Peyer's patch (tissue), 4 donors: ENCODE results near the gene HES7.
A peak's percentile ranks its signal among the peaks of the same experiment; 100 is the strongest.

Experiments used
- CTCF ChIP-seq, 6 experiments: fragments of 450-650 bp in 4 of 6; fragments of 200-600 bp in 2 of 6; sonication (generic) in 1 of 6; IDR thresholded peaks; one replicate each; pipeline ENCODE4 v1.5.1; 2017 to 2019; ENCODE audit warnings: antibody characterized with exemption in 6 of 6, mild to moderate bottlenecking in 3 of 6, moderate library complexity in 1 of 6
- POLR2A ChIP-seq, 2 donors: fragments of 450-650 bp; IDR thresholded peaks; one replicate each; pipeline ENCODE4 v1.5.1; 2017; ENCODE audit warnings: antibody characterized with exemption in 2 of 2, mild to moderate bottlenecking in 2 of 2, moderate library complexity in 2 of 2

GRCh38 chr17:8120520-8121406, 3.1 kb downstream of the HES7 start:
- TF ChIP-seq CTCF (IDR thresholded peaks at IDR 0.05) (peak in 3 of 6 experiments; percentile 0 to 25 (median 17)), POLR2A (IDR thresholded peaks at IDR 0.05) (no peak)
